K562 (cell line): ENCODE measurements around the gene HAP1. TPM values are rescaled to one million over a fixed set of nuclear protein-coding genes. Genes with fewer than 3 reads are reported as not detected.

ENCODE experiments used
- ATF7 ChIP-seq: fragments of 450-650 bp; IDR thresholded peaks from 2 replicates; pipeline ENCODE4 v1.7.1; 2014; ENCODE audit warnings: mild to moderate bottlenecking, moderate library complexity
- BRD9 ChIP-seq: fragments of 450-650 bp; IDR thresholded peaks from 2 replicates; pipeline ENCODE4 v1.6.1; 2018; ENCODE audit warnings: low read depth; ENCODE audit not compliant: partially characterized antibody
- CTCF ChIP-seq, 3 experiments: IDR thresholded peaks in 2 of 3; conservative IDR thresholded peaks in 1 of 3; 2 replicates each; pipeline ENCODE4 v1.5.1; 2011 to 2012; ENCODE audit warnings: low read length in 3 of 3, mild to moderate bottlenecking in 3 of 3, control low read depth in 2 of 3, improper control_type of control experiment in 1 of 3, inconsistent platforms in 1 of 3, low read depth in 1 of 3, mixed read lengths in 1 of 3, moderate library complexity in 1 of 3; ENCODE audit not compliant: insufficient read depth in 2 of 3
- E2F6 ChIP-seq, 2 experiments: IDR thresholded peaks; 2 replicates each; pipeline ENCODE4 v1.6.1; 2011; ENCODE audit warnings: borderline replicate concordance in 1 of 2, control low read depth in 1 of 2, low read depth in 1 of 2, low read length in 1 of 2, mild to moderate bottlenecking in 1 of 2, mixed read lengths in 1 of 2, moderate library complexity in 1 of 2; ENCODE audit not compliant: insufficient read depth in 1 of 2, insufficient read length in 1 of 2, poor library complexity in 1 of 2, severe bottlenecking in 1 of 2; ENCODE audit errors: extremely low read depth in 1 of 2
- ESRRA ChIP-seq: fragments of 450-650 bp; IDR thresholded peaks from 2 replicates; pipeline ENCODE4 v1.6.1; 2014; ENCODE audit warnings: low read depth, mild to moderate bottlenecking, moderate library complexity, borderline replicate concordance
- FOXK2 ChIP-seq, 2 experiments: fragments of 450-650 bp; IDR thresholded peaks in 1 of 2; conservative IDR thresholded peaks in 1 of 2; 2 replicates each; pipeline ENCODE4 v1.6.1; 2016; ENCODE audit warnings: low read depth in 2 of 2, mild to moderate bottlenecking in 1 of 2
- HMBOX1 ChIP-seq: sonication (generic); IDR thresholded peaks from 2 replicates; pipeline ENCODE4 v1.6.1; 2016
- MNT ChIP-seq, 2 experiments: fragments of 450-650 bp; conservative IDR thresholded peaks; 2 replicates each; pipeline ENCODE4 v1.6.1; 2017; ENCODE audit warnings: mild to moderate bottlenecking in 2 of 2, moderate library complexity in 2 of 2
- NCOR1 ChIP-seq: fragments of 450-650 bp; IDR thresholded peaks from 2 replicates; pipeline ENCODE4 v1.6.1; 2016; ENCODE audit warnings: mild to moderate bottlenecking, moderate library complexity
- PCBP2 ChIP-seq: fragments of 200-400 bp; formaldehyde crosslinking; IDR thresholded peaks from 2 replicates; pipeline ENCODE4 v1.6.1; 2018; ENCODE audit warnings: low read length, low read depth, mild to moderate bottlenecking, moderate library complexity; ENCODE audit not compliant: poor library complexity, severe bottlenecking
- PRMT5 ChIP-seq: sonication (generic); formaldehyde crosslinking; IDR thresholded peaks from 2 replicates; pipeline ENCODE4 v1.5.0; 2020; ENCODE audit warnings: missing genetic modification reagents
- ZFX ChIP-seq: sonication (generic); formaldehyde crosslinking; IDR thresholded peaks from 2 replicates; pipeline ENCODE4 v1.8.0; 2022; ENCODE audit warnings: mild to moderate bottlenecking, missing genetic modification reagents, moderate library complexity
- ZNF239 ChIP-seq: fragments of 250-450 bp; sonication (Bioruptor Pico); IDR thresholded peaks from 2 replicates; pipeline ENCODE4 v1.4.0; 2020; ENCODE audit warnings: mild to moderate bottlenecking
- ZNF592 ChIP-seq: fragments of 450-650 bp; IDR thresholded peaks from 2 replicates; pipeline ENCODE4 v1.6.1; 2017; ENCODE audit warnings: antibody characterized with exemption, mild to moderate bottlenecking
- polyA plus RNA-seq, 8 experiments: library from polyadenylated mRNA; depleted of rRNA in 4 of 8; stranded (reverse) in 5 of 8; unstranded in 3 of 8; fragments of >200 nt; fragmentation: Nextera tagmentation in 2 of 8; fragmentation: Illumina TruSeq in 1 of 8; extraction: Ambion mirVana in 2 of 8; extraction: Trizol in 1 of 8; gene quantifications; 2 replicates each; pipeline versions ENCODE4 v1.2.1 to v1.2.3, GENCODE V29; 2011 to 2014; ENCODE audit warnings: inconsistent platforms in 1 of 8, missing spikeins in 1 of 8
- total RNA-seq, 7 experiments: library from RNA; depleted of rRNA in 6 of 7; stranded (reverse); fragments of >200 nt in 6 of 7; fragmentation: Illumina TruSeq in 2 of 7; extraction: Trizol in 2 of 7; gene quantifications; 2 replicates each; pipeline versions ENCODE4 v1.2.1 to v1.2.3, GENCODE V29; 2011 to 2021; ENCODE audit warnings: low replicate concordance in 1 of 7

Gene HAP1
- total and polyA plus RNA-seq, 9 of the 15 experiments (the other 6 are each of a cell fraction or from before 2014, with no cell fraction given): under 0.01 to 0.09 (median 0.04) TPM; not detected in 6

- no peak for TF ChIP-seq HMBOX1
- no peak for TF ChIP-seq FOXK2 (conservative IDR thresholded peaks at IDR 0.05 in 1 of 2, IDR thresholded peaks at IDR 0.05 in 1 of 2; ENCODE audit: low read depth in 2 of 2)
- peak; percentile 62 to 70 for TF ChIP-seq E2F6 (IDR thresholded peaks at IDR 0.05; ENCODE audit: borderline replicate concordance in 1 of 2, extremely low read depth in 1 of 2, insufficient read depth in 1 of 2, insufficient read length in 1 of 2, low read depth in 1 of 2, low read length in 1 of 2, poor library complexity in 1 of 2, severe bottlenecking in 1 of 2)
- TF ChIP-seq BRD9: peak; percentile 85
- no peak for TF ChIP-seq PCBP2
- peak; percentile 71 to 83; a peak in 3 of 4 replicates for TF ChIP-seq MNT (conservative IDR thresholded peaks at IDR 0.05)
- peak; percentile 80 for TF ChIP-seq ZNF239 (CRISPR knock-in tag)
- no peak for TF ChIP-seq NCOR1
- peak; percentile 93 to 98 (median 97) for TF ChIP-seq CTCF (IDR thresholded peaks at IDR 0.05 in 2 of 3, conservative IDR thresholded peaks at IDR 0.05 in 1 of 3; ENCODE audit: insufficient read depth in 2 of 3, low read depth in 1 of 3, low read length in 3 of 3)
- peak; percentile 31; the same call in 1 of the 2 replicates for TF ChIP-seq ESRRA
- TF ChIP-seq ZFX (CRISPR knock-in tag): 0 out of 2 replicates have a peak, but pooled peaks have one; percentile 28
- peak; percentile 98 for TF ChIP-seq ZNF592
- TF ChIP-seq PRMT5 (CRISPR knock-in tag): no peak
- peak; percentile 43; the same call in 1 of the 2 replicates for TF ChIP-seq ATF7
Observed at GRCh38 chr17:41738077-41738800, 3.8 kb upstream of the HAP1 start (continued).
